IMR-90 (cell line): ENCODE data around the gene ERICH6. TPM values are rescaled to one million over a fixed set of nuclear protein-coding genes. Genes with fewer than 3 reads are reported as not detected.

Experiments
- ATAC-seq: fragments of 200-7000 bp; cut with Tn5 transposase; 2 replicates; pipeline ENCODE4 v1.9.1; 2020; ENCODE audit warnings: low read depth, mild to moderate bottlenecking, moderate library complexity
- BruUV-seq: library from RNA; stranded (reverse); fragments of 400-500 nt; replicated peaks from 2 replicates; lab custom pipeline; 2021; lab: Mats Ljungman, UMichigan
- CTCF ChIA-PET: fragments of 300-600 bp; formaldehyde crosslinking; extraction: SDS; loops from one replicate; lab custom pipeline; 2021; ENCODE audit warnings: antibody characterized with exemption; lab: Yijun Ruan, JAX
- POLR2A ChIA-PET: fragments of 300-600 bp; sonication (Branson Sonifier 250); formaldehyde crosslinking; loops from one replicate; lab custom pipeline; 2022; ENCODE audit warnings: antibody characterized with exemption; ENCODE audit not compliant: unreplicated experiment; lab: Charles Lee
- DNase-seq: peaks from one replicate; pipeline ENCODE4 v3.0.0; 2013
- H2AFZ ChIP-seq: replicated peaks from 2 replicates; pipeline ENCODE3; 2013; ENCODE audit warnings: low read length, mild to moderate bottlenecking; ENCODE audit not compliant: poor library complexity
- H2AK5ac ChIP-seq: 2 replicates; pipeline ENCODE4 v1.6.1; 2013; ENCODE audit warnings: low read depth, low read length, inconsistent platforms
- H2AK9ac ChIP-seq: replicated peaks from 2 replicates; pipeline ENCODE3; 2013; ENCODE audit warnings: mild to moderate bottlenecking, low read depth, low read length, moderate library complexity; ENCODE audit not compliant: poor library complexity
- H2BK120ac ChIP-seq: 2 replicates; pipeline ENCODE4 v1.6.1; 2013; ENCODE audit warnings: low read depth, low read length, inconsistent platforms
- H2BK15ac ChIP-seq: 3 replicates; pipeline ENCODE4 v1.6.1; 2013; ENCODE audit warnings: low read depth, low read length, inconsistent platforms
- H2BK20ac ChIP-seq: 2 replicates; pipeline ENCODE4 v1.6.1; 2013; ENCODE audit warnings: low read depth, mild to moderate bottlenecking, inconsistent platforms, low read length, moderate library complexity
- H2BK5ac ChIP-seq: 2 replicates; pipeline ENCODE4 v1.6.1; 2013; ENCODE audit warnings: mild to moderate bottlenecking, low read depth, low read length, inconsistent platforms; ENCODE audit not compliant: poor library complexity, severe bottlenecking
- H3K14ac ChIP-seq: replicated peaks from 2 replicates; pipeline ENCODE4 v1.6.1; 2013; ENCODE audit warnings: low read depth, low read length, inconsistent platforms
- H3K18ac ChIP-seq: 2 replicates; pipeline ENCODE4 v1.6.1; 2013; ENCODE audit warnings: low read depth, low read length, control low read depth
- H3K23ac ChIP-seq: 2 replicates; pipeline ENCODE4 v1.6.1; 2013; ENCODE audit warnings: low read depth, low read length, inconsistent platforms
- H3K27ac ChIP-seq: 2 replicates; pipeline ENCODE4 v1.5.1; 2013; ENCODE audit warnings: mild to moderate bottlenecking, control low read depth, low read length; ENCODE audit not compliant: insufficient read depth
- H3K27me3 ChIP-seq: 2 replicates; pipeline ENCODE4 v1.6.1; 2013; ENCODE audit warnings: low read length; ENCODE audit not compliant: control insufficient read depth, insufficient read depth
- H3K36me3 ChIP-seq: 2 replicates; pipeline ENCODE4 v1.6.1; 2013; ENCODE audit warnings: low read length, mixed read lengths; ENCODE audit not compliant: control insufficient read depth, insufficient read depth
- H3K4ac ChIP-seq: 2 replicates; pipeline ENCODE4 v1.6.1; 2013; ENCODE audit warnings: low read depth, low read length, inconsistent platforms
- H3K4me1 ChIP-seq: 2 replicates; pipeline ENCODE4 v1.6.1; 2013; ENCODE audit warnings: low read length, mixed read lengths; ENCODE audit not compliant: control insufficient read depth, insufficient read depth
- H3K4me2 ChIP-seq: 2 replicates; pipeline ENCODE4 v1.6.1; 2013; ENCODE audit warnings: low read depth, mild to moderate bottlenecking, control low read depth, low read length, moderate library complexity
- H3K4me3 ChIP-seq: 2 replicates; pipeline ENCODE4 v1.5.1; 2013; ENCODE audit warnings: low read depth, mild to moderate bottlenecking, control low read depth, low read length, moderate library complexity; ENCODE audit not compliant: insufficient read depth
- H3K56ac ChIP-seq: 2 replicates; pipeline ENCODE4 v1.6.1; 2013; ENCODE audit warnings: low read length, inconsistent platforms; ENCODE audit not compliant: insufficient read depth; ENCODE audit errors: extremely low read depth
- H3K79me1 ChIP-seq, 2 experiments: 2 replicates each; pipeline ENCODE4 v1.6.1; 2013; ENCODE audit warnings: low read length in 2 of 2, inconsistent platforms in 1 of 2, low read depth in 1 of 2
- H3K9ac ChIP-seq: 2 replicates; pipeline ENCODE4 v1.6.1; 2013; ENCODE audit warnings: low read depth, low read length, control low read depth
- H3K9me1 ChIP-seq: 2 replicates; pipeline ENCODE4 v1.6.1; 2013; ENCODE audit warnings: low read length, inconsistent platforms; ENCODE audit not compliant: insufficient read depth
- H3K9me3 ChIP-seq: 2 replicates; pipeline ENCODE4 v1.6.1; 2013; ENCODE audit warnings: low read length; ENCODE audit not compliant: control insufficient read depth, insufficient read depth
- H4K20me1 ChIP-seq: 2 replicates; pipeline ENCODE4 v1.6.1; 2013; ENCODE audit warnings: low read length, inconsistent platforms; ENCODE audit not compliant: insufficient read depth
- H4K5ac ChIP-seq: 2 replicates; pipeline ENCODE4 v1.6.1; 2013; ENCODE audit warnings: mild to moderate bottlenecking, low read depth, low read length, control low read depth
- H4K8ac ChIP-seq, 2 experiments: 2 replicates each; pipeline ENCODE4 v1.6.1; 2013; ENCODE audit warnings: low read depth in 2 of 2, low read length in 2 of 2, control low read depth in 1 of 2, inconsistent platforms in 1 of 2
- H4K91ac ChIP-seq: 2 replicates; pipeline ENCODE4 v1.6.1; 2013; ENCODE audit warnings: low read depth, low read length, inconsistent platforms; ENCODE audit not compliant: insufficient read depth
- BHLHE40 ChIP-seq: fragments of 150-350 bp; IDR thresholded peaks from 2 replicates; pipeline ENCODE4 v1.6.1; 2016; ENCODE audit warnings: mild to moderate bottlenecking, low read depth, low read length
- FOS ChIP-seq: fragments of 150-350 bp; IDR thresholded peaks from 2 replicates; pipeline ENCODE4 v1.6.1; 2016; ENCODE audit warnings: low read depth, low read length
- MAFK ChIP-seq: IDR thresholded peaks from 2 replicates; pipeline ENCODE4 v1.6.1; 2012; ENCODE audit warnings: low read depth, low read length, improper control_type of control experiment
- MAZ ChIP-seq: IDR thresholded peaks from 2 replicates; pipeline ENCODE4 v1.6.1; 2012; ENCODE audit warnings: low read depth, mild to moderate bottlenecking, low read length, improper control_type of control experiment, moderate library complexity, borderline replicate concordance
- NFE2L2 ChIP-seq: fragments of 150-350 bp; IDR thresholded peaks from 2 replicates; pipeline ENCODE4 v1.6.1; 2016; ENCODE audit warnings: low read depth, mild to moderate bottlenecking, low read length
- POLR2A ChIP-seq: IDR thresholded peaks from 2 replicates; pipeline ENCODE4 v1.6.1; 2012; ENCODE audit warnings: mild to moderate bottlenecking, low read depth, low read length
- RAD21 ChIP-seq: IDR thresholded peaks from 2 replicates; pipeline ENCODE4 v1.6.1; 2012; ENCODE audit warnings: low read length, improper control_type of control experiment
- RFX5 ChIP-seq: IDR thresholded peaks from 2 replicates; pipeline ENCODE4 v1.8.0; 2012; ENCODE audit warnings: low read depth, mild to moderate bottlenecking, low read length, moderate library complexity
- SMC3 ChIP-seq: fragments of 150-350 bp; IDR thresholded peaks from 2 replicates; pipeline ENCODE4 v1.6.1; 2016; ENCODE audit warnings: low read depth, mild to moderate bottlenecking, antibody characterized with exemption, low read length, moderate library complexity
- WGBS, 2 experiments: methylation state at CpG; one replicate each; pipeline versions ENCODE4 v1.1.5 to v1.1.7; 2013; ENCODE audit warnings: missing lambda C conversion rate in 2 of 2; ENCODE audit not compliant: insufficient read length in 1 of 2; ENCODE audit errors: extremely low coverage in 2 of 2; 5-methylcytosine and 5-hydroxymethylcytosine counted together
- dilution Hi-C: fragments of 300-500 bp; cut with HindIII; formaldehyde crosslinking; loops from one replicate; pipeline ENCODE4 v1.14.3; 2018; ENCODE audit warnings: low sequenced_read_pairs; ENCODE audit not compliant: unreplicated experiment
- in situ Hi-C: fragments of 300-500 bp; cut with MboI; formaldehyde crosslinking; loops from 3 replicates; pipeline ENCODE4 v1.14.3; 2019; ENCODE audit warnings: low sequenced_read_pairs, inconsistent platforms, mixed read lengths
- intact Hi-C: fragments of 100-400 bp; cut with micrococcal nuclease; formaldehyde crosslinking; loops from 2 replicates; pipeline ENCODE4 v1.10.0; 2022
- polyA plus RNA-seq, 3 experiments: library from polyadenylated mRNA; depleted of rRNA; stranded (reverse); fragments of >200 nt; gene quantifications; 2 replicates each; pipeline ENCODE4 v1.2.3, GENCODE V29; 2012; ENCODE audit warnings: low replicate concordance in 1 of 3
- total RNA-seq: library from RNA; depleted of rRNA; stranded (reverse); fragments of >200 nt; gene quantifications from 2 replicates; pipeline ENCODE4 v1.2.3, GENCODE V29; 2012
- TF ChIP-seq, protein P1 (sequence below): fragments of 150-350 bp; IDR thresholded peaks from 2 replicates; pipeline ENCODE4 v1.6.1; 2017; ENCODE audit warnings: mild to moderate bottlenecking, antibody characterized with exemption, low read length, low read depth
- TF ChIP-seq, protein P2 (sequence below): fragments of 150-350 bp; IDR thresholded peaks from 2 replicates; pipeline ENCODE4 v1.6.1; 2016; ENCODE audit warnings: low read depth, mild to moderate bottlenecking, low read length, moderate library complexity, borderline replicate concordance

The ERICH6 gene
- total and polyA plus RNA-seq, 2 of the 4 experiments (the other 2 are of a cell fraction): under 0.01 TPM; not detected in 1

DNA sequence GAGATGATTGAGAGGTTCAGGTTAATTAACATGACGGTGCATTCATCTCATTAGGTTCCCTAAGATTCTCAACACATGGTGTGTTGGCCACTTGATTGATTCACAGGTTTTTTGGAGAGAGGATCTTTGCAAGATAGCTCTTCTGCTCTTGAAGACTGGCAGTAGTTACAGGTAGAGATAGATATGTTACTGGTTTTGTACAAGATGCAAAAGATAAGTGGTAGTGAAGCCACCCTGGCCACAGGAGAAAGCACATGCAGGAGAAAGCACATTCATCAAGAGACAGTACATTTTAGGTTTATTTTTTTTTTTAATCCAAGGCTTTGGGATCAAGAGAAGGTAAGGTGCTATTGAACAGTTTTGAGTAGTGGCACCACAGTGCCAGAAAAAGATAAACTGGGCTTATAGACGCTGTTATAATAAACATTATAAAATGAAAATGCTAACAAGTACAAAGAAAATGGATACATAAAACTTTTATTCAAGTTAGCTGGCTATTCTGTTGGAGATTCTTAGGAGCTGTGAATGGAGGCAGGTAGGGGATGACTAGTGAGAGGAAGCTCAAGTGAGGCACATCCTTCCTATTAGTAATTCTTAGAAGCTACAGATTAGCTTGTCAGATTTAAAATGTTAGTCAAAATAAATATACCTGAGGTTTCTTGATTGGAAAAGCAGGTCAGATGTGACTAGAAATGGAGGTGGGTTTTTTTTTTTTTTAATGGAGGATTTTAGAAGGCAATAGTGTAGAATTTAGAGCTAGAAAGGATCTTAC, 89.8 kb downstream of the ERICH6 start:
- CTCF ChIA-PET: interaction anchor here (0.6 to 0.7 kb wide), 2 partner anchors 70 to 97 kb away, joined by 3 to 4 read pairs; no protein-coding TSS in a partner anchor

More for the DNA sequence above, 89.8 kb downstream of the ERICH6 start:
- Histone ChIP-seq H3K27ac (no peak overlapping the region), H2AFZ (no peak overlapping the region), H3K14ac (no peak overlapping the region), H2BK5ac (no peak overlapping the region), H4K8ac (no peak overlapping the region), H3K4me1 (no peaks in the 10 kb centered on the region), H3K9ac (no peak overlapping the region), H4K5ac (no peak overlapping the region), H2AK5ac (no peak overlapping the region), H3K18ac (no peak overlapping the region), H3K9me3 (no peaks in the 10 kb centered on the region), H3K9me1 (no peaks in the 10 kb centered on the region; the same call in 1 of the 2 replicates), H4K91ac (no peak overlapping the region), H2AK9ac (no peak overlapping the region), H3K23ac (no peak overlapping the region), H2BK120ac (no peak overlapping the region), H2BK15ac (no peak overlapping the region), H4K20me1 (peaks cover 17% of the 10 kb centered on the region), H3K27me3 (no peaks in the 10 kb centered on the region), H3K56ac (no peak overlapping the region), H3K4me2 (no peak overlapping the region), H2BK20ac (no peak overlapping the region), H3K4ac (no peak overlapping the region), H3K79me1 (peaks cover 18 to 47% of the 10 kb centered on the region in 2 experiments; a peak in 3 of 4 replicates), H3K36me3 (peaks cover 9% of the 10 kb centered on the region), H3K4me3 (no peak overlapping the region)
- in situ Hi-C loops (no loop called here), intact Hi-C loops (no loop called here), dilution Hi-C loops (no loop called here)
- no peak for ATAC-seq
- POLR2A ChIA-PET: no interaction called here
- no peak for DNase-seq
- TF ChIP-seq FOS (no peak), RFX5 (no peak), MAFK (no peak), RAD21 (no peak), MAZ (no peak), BHLHE40 (no peak), POLR2A (no peak), SMC3 (no peak), NFE2L2 (no peak)
- TF ChIP-seq, protein P1, sequence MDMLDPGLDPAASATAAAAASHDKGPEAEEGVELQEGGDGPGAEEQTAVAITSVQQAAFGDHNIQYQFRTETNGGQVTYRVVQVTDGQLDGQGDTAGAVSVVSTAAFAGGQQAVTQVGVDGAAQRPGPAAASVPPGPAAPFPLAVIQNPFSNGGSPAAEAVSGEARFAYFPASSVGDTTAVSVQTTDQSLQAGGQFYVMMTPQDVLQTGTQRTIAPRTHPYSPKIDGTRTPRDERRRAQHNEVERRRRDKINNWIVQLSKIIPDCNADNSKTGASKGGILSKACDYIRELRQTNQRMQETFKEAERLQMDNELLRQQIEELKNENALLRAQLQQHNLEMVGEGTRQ: no peak
- TF ChIP-seq, protein P2, sequence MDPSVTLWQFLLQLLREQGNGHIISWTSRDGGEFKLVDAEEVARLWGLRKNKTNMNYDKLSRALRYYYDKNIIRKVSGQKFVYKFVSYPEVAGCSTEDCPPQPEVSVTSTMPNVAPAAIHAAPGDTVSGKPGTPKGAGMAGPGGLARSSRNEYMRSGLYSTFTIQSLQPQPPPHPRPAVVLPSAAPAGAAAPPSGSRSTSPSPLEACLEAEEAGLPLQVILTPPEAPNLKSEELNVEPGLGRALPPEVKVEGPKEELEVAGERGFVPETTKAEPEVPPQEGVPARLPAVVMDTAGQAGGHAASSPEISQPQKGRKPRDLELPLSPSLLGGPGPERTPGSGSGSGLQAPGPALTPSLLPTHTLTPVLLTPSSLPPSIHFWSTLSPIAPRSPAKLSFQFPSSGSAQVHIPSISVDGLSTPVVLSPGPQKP: no peak
- BruUV-seq: no TSS peak
- WGBS, 2 experiments: no CpG with 5 or more reads among the region's 2 CpGs
